T-helper 17 cell (primary cell): ENCODE results near the gene HSPA12B. TPM values are rescaled to one million over a fixed set of nuclear protein-coding genes. Genes with fewer than 3 reads are reported as not detected.
A peak's percentile ranks its signal among the peaks of the same experiment; 100 is the strongest.

Experiments
- ATAC-seq: fragments of 150-1000 bp; cut with Tn5 transposase; 2 replicates; pipeline ENCODE4 v1.10.0; 2021; ENCODE audit warnings: mild to moderate bottlenecking, moderate library complexity
- DNase-seq, 3 donors: peaks; one replicate each; pipeline versions ENCODE4 v3.0.0 to v3.0.0-alpha.2; 2020 to 2021
- H3K9me3 ChIP-seq: one replicate; pipeline ENCODE4 v1.7.0; 2013; ENCODE audit warnings: low read length, mild to moderate bottlenecking; ENCODE audit not compliant: control insufficient read depth, poor library complexity, severe bottlenecking
- H3K27ac Mint-ChIP-seq: one replicate; pipeline ENCODE4 v1.8.0; 2022; ENCODE audit warnings: mild to moderate bottlenecking, moderate library complexity, mixed read lengths
- H3K27me3 Mint-ChIP-seq: one replicate; pipeline ENCODE4 v1.8.0; 2022; ENCODE audit warnings: mixed read lengths
- H3K36me3 Mint-ChIP-seq: one replicate; pipeline ENCODE4 v1.8.0; 2022; ENCODE audit warnings: low read depth, mixed read lengths
- H3K4me1 Mint-ChIP-seq: one replicate; pipeline ENCODE4 v1.8.0; 2022; ENCODE audit warnings: mild to moderate bottlenecking, mixed read lengths
- H3K4me3 Mint-ChIP-seq: one replicate; pipeline ENCODE4 v1.8.0; 2022; ENCODE audit warnings: mild to moderate bottlenecking, moderate library complexity, mixed read lengths
- total RNA-seq, 4 donors: library from RNA in 2 of 4; stranded (reverse) in 2 of 4; gene quantifications; one replicate each; pipeline ENCODE4 v1.2.3 and lab custom pipeline; 2022 to 2026

Gene HSPA12B
- total RNA-seq (not detected), total RNA-seq (lab: John Stamatoyannopoulos, UW) (0 to 0.08 reads per million in 2 donors)

- Mint-ChIP-seq H3K4me1 (peaks cover 5% of the 10 kb centered on the region), H3K4me3 (peak within 1 kb of the TSS; percentile 41), H3K36me3 (peaks cover 8% of the 10 kb centered on the region), H3K27ac (no peak within 1 kb of the TSS), H3K27me3 (peaks cover 51% of the 10 kb centered on the region)
- H3K9me3 ChIP-seq = no peaks in the 10 kb centered on the region
- no peak for ATAC-seq
- no peak for DNase-seq
These were observed at the start of gene HSPA12B for GRCh38 chr20:3732327-3733118. HSPA12B (plus strand) TSS chr20:3732685; CDS start chr20:3738675, 5,990 bp downstream.

GRCh38 chr20:3685341-3685740, 47.1 kb upstream of the HSPA12B start:
- H3K36me3 Mint-ChIP-seq = peaks cover 2% of the 10 kb centered on the region
- H3K27me3 Mint-ChIP-seq = peaks cover 59% of the 10 kb centered on the region
- DNase-seq (no peak), ATAC-seq (no peak)
- H3K4me1 Mint-ChIP-seq = peaks cover 3% of the 10 kb centered on the region
- no peak overlapping the region for H3K4me3 Mint-ChIP-seq
- H3K27ac Mint-ChIP-seq = no peak overlapping the region
- no peaks in the 10 kb centered on the region for H3K9me3 ChIP-seq

- Mint-ChIP-seq H3K27me3 (peaks cover 49% of the 10 kb centered on the region), H3K27ac (no peak overlapping the region), H3K36me3 (peaks cover 2% of the 10 kb centered on the region), H3K4me1 (no peaks in the 10 kb centered on the region), H3K4me3 (no peak overlapping the region)
- H3K9me3 ChIP-seq = no peaks in the 10 kb centered on the region
- ATAC-seq (no peak), DNase-seq (no peak)
These were observed 46.1 kb upstream of the HSPA12B start for GRCh38 chr20:3686421-3686820.

GRCh38 chr20:3686867-3687321, 45.6 kb upstream of the HSPA12B start:
- Mint-ChIP-seq H3K27me3 (peaks cover 48% of the 10 kb centered on the region), H3K36me3 (peaks cover 2% of the 10 kb centered on the region), H3K27ac (no peak overlapping the region), H3K4me3 (no peak overlapping the region), H3K4me1 (no peaks in the 10 kb centered on the region)
- ATAC-seq = no peak
- DNase-seq = no peak
- H3K9me3 ChIP-seq = no peaks in the 10 kb centered on the region

GRCh38 chr20:3687655-3688054, 44.8 kb upstream of the HSPA12B start:
- H3K27ac Mint-ChIP-seq = no peak overlapping the region

GRCh38 chr20:3689978-3690377, 42.5 kb upstream of the HSPA12B start:
- Mint-ChIP-seq H3K27me3 (peaks cover 32% of the 10 kb centered on the region), H3K4me1 (no peaks in the 10 kb centered on the region), H3K4me3 (no peak overlapping the region), H3K36me3 (peaks cover 2% of the 10 kb centered on the region), H3K27ac (no peak overlapping the region)
- DNase-seq = no peak
- no peak for ATAC-seq
- no peaks in the 10 kb centered on the region for H3K9me3 ChIP-seq

More at GRCh38 chr20:3687655-3688054, 44.8 kb upstream of the HSPA12B start:
- no peak overlapping the region for H3K4me3 Mint-ChIP-seq
- no peaks in the 10 kb centered on the region for H3K4me1 Mint-ChIP-seq
- H3K36me3 Mint-ChIP-seq = peaks cover 2% of the 10 kb centered on the region
- peaks cover 48% of the 10 kb centered on the region for H3K27me3 Mint-ChIP-seq
- no peaks in the 10 kb centered on the region for H3K9me3 ChIP-seq
- DNase-seq (no peak), ATAC-seq (no peak)

- H3K27ac Mint-ChIP-seq = no peak overlapping the region
- DNase-seq = no peak
- H3K36me3 Mint-ChIP-seq = peaks cover 2% of the 10 kb centered on the region
- no peaks in the 10 kb centered on the region for H3K4me1 Mint-ChIP-seq
- peaks cover 27% of the 10 kb centered on the region for H3K27me3 Mint-ChIP-seq
- no peak overlapping the region for H3K4me3 Mint-ChIP-seq
- ATAC-seq = no peak
- no peaks in the 10 kb centered on the region for H3K9me3 ChIP-seq
These were observed 42.1 kb upstream of the HSPA12B start for GRCh38 chr20:3690413-3690812.

GRCh38 chr20:3691306-3691705, 41.2 kb upstream of the HSPA12B start:
- H3K9me3 ChIP-seq = peaks cover 2% of the 10 kb centered on the region
- H3K27me3 Mint-ChIP-seq = peaks cover 19% of the 10 kb centered on the region
- H3K4me1 Mint-ChIP-seq = no peaks in the 10 kb centered on the region
- H3K36me3 Mint-ChIP-seq = peaks cover 2% of the 10 kb centered on the region
- DNase-seq (no peak), ATAC-seq (no peak)
- H3K27ac Mint-ChIP-seq = no peak overlapping the region
- H3K4me3 Mint-ChIP-seq = no peak overlapping the region

- Mint-ChIP-seq H3K4me3 (no peak overlapping the region), H3K4me1 (no peaks in the 10 kb centered on the region), H3K36me3 (peaks cover 2% of the 10 kb centered on the region), H3K27ac (no peak overlapping the region), H3K27me3 (peaks cover 13% of the 10 kb centered on the region)
- DNase-seq = no peak
- peaks cover 3% of the 10 kb centered on the region for H3K9me3 ChIP-seq
- ATAC-seq = no peak
These were observed 40.6 kb upstream of the HSPA12B start for GRCh38 chr20:3691897-3692296.

- no peak for ATAC-seq
- Mint-ChIP-seq H3K27me3 (peaks cover 4% of the 10 kb centered on the region), H3K36me3 (peaks cover 1% of the 10 kb centered on the region), H3K4me3 (no peak overlapping the region), H3K27ac (no peak overlapping the region), H3K4me1 (no peaks in the 10 kb centered on the region)
- peaks cover 3% of the 10 kb centered on the region for H3K9me3 ChIP-seq
- DNase-seq = no peak
These were observed 39.7 kb upstream of the HSPA12B start for GRCh38 chr20:3692706-3693294.

- no peak overlapping the region for H3K4me3 Mint-ChIP-seq
- DNase-seq (no peak), ATAC-seq (no peak)
- H3K36me3 Mint-ChIP-seq = no peaks in the 10 kb centered on the region
- H3K27ac Mint-ChIP-seq = no peak overlapping the region
- peaks cover 3% of the 10 kb centered on the region for H3K9me3 ChIP-seq
- no peaks in the 10 kb centered on the region for H3K4me1 Mint-ChIP-seq
- H3K27me3 Mint-ChIP-seq = no peaks in the 10 kb centered on the region
These were observed 39.1 kb upstream of the HSPA12B start for GRCh38 chr20:3693376-3693775.

GRCh38 chr20:3694864-3695263, 37.6 kb upstream of the HSPA12B start:
- H3K4me3 Mint-ChIP-seq = no peak overlapping the region
- DNase-seq = no peak
- H3K4me1 Mint-ChIP-seq = no peaks in the 10 kb centered on the region
- H3K36me3 Mint-ChIP-seq = no peaks in the 10 kb centered on the region
- H3K27ac Mint-ChIP-seq = no peak overlapping the region
- no peak for ATAC-seq
- H3K9me3 ChIP-seq = peaks cover 3% of the 10 kb centered on the region
- no peaks in the 10 kb centered on the region for H3K27me3 Mint-ChIP-seq

GRCh38 chr20:3696200-3696599, 36.3 kb upstream of the HSPA12B start:
- no peak overlapping the region for H3K27ac Mint-ChIP-seq
- H3K9me3 ChIP-seq = peaks cover 3% of the 10 kb centered on the region
- DNase-seq (no peak), ATAC-seq (no peak)
- no peak overlapping the region for H3K4me3 Mint-ChIP-seq
- H3K36me3 Mint-ChIP-seq = no peaks in the 10 kb centered on the region
- no peaks in the 10 kb centered on the region for H3K4me1 Mint-ChIP-seq
- no peaks in the 10 kb centered on the region for H3K27me3 Mint-ChIP-seq
